WERI-Rb-1 (cell line): ENCODE results near the gene ZNF516.

Experiments
- DNase-seq: peaks from one replicate; pipeline ENCODE4 v3.0.0-alpha.2; 2020
- H3K27ac ChIP-seq: fragments of 250-450 bp; sonication (Bioruptor Pico); 2 replicates; pipeline ENCODE4 v1.5.1; 2020; ENCODE audit warnings: mild to moderate bottlenecking, moderate library complexity
- H3K27me3 ChIP-seq: fragments of 250-450 bp; sonication (Bioruptor Pico); 2 replicates; pipeline ENCODE4 v1.5.1; 2021; ENCODE audit warnings: mild to moderate bottlenecking, low read depth, moderate library complexity; ENCODE audit not compliant: insufficient read depth, severe bottlenecking
- H3K36me3 ChIP-seq: fragments of 250-450 bp; sonication (Bioruptor Pico); 2 replicates; pipeline ENCODE4 v1.5.1; 2020; ENCODE audit warnings: mild to moderate bottlenecking, moderate library complexity
- H3K4me3 ChIP-seq: 2 replicates; pipeline ENCODE4 v1.5.1; 2011; ENCODE audit warnings: low read depth, mild to moderate bottlenecking, control low read depth, low read length
- H3K9me3 ChIP-seq: fragments of 250-450 bp; sonication (Bioruptor Pico); 2 replicates; pipeline ENCODE4 v1.5.1; 2021; ENCODE audit warnings: mild to moderate bottlenecking, moderate library complexity; ENCODE audit not compliant: severe bottlenecking
- TF ChIP-seq, protein P1 (sequence below): IDR thresholded peaks from 2 replicates; pipeline ENCODE4 v1.5.1; 2011; ENCODE audit warnings: low read depth, mild to moderate bottlenecking, control low read depth, inconsistent platforms, low read length

Gene ZNF516

DNA sequence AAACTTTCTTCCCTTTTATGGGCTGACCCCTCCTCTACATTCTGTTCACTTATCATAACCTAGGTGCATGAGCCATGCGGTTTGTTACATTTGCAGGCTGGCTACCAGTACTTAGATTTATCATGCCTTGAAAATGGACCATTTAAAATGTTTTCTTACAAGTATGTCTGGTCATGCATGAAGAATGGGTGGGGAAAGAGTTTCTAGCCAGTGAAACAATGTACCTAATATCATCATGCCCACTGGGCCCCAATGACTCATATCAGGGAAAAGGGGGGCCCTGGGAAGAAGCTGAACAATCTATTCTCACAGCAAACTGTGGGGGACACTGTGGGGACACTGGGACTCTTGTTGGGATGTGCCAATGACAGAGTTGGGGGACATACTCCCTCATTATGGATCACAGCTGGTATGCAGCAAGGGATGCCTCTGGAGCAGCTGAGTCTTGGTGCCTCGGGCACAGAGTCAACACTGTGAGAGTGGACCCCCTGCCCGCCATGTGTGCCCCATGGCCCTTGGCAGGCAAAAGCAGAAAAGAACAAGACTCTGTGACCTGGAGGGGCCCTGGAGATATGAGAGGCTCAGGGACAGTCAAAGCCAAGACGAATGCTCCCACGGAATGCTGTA, 156.3 kb downstream of the ZNF516 start:
- Histone ChIP-seq H3K27ac (no peak overlapping the region), H3K27me3 (no peaks in the 10 kb centered on the region), H3K9me3 (no peaks in the 10 kb centered on the region), H3K36me3 (no peaks in the 10 kb centered on the region; the same call in 1 of the 2 replicates), H3K4me3 (no peak overlapping the region)
- TF ChIP-seq, protein P1, sequence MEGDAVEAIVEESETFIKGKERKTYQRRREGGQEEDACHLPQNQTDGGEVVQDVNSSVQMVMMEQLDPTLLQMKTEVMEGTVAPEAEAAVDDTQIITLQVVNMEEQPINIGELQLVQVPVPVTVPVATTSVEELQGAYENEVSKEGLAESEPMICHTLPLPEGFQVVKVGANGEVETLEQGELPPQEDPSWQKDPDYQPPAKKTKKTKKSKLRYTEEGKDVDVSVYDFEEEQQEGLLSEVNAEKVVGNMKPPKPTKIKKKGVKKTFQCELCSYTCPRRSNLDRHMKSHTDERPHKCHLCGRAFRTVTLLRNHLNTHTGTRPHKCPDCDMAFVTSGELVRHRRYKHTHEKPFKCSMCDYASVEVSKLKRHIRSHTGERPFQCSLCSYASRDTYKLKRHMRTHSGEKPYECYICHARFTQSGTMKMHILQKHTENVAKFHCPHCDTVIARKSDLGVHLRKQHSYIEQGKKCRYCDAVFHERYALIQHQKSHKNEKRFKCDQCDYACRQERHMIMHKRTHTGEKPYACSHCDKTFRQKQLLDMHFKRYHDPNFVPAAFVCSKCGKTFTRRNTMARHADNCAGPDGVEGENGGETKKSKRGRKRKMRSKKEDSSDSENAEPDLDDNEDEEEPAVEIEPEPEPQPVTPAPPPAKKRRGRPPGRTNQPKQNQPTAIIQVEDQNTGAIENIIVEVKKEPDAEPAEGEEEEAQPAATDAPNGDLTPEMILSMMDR, result no peak
- no peak for DNase-seq

- no peak for DNase-seq
- Histone ChIP-seq H3K27ac (no peak overlapping the region), H3K4me3 (no peak overlapping the region), H3K9me3 (no peaks in the 10 kb centered on the region), H3K36me3 (no peaks in the 10 kb centered on the region), H3K27me3 (no peaks in the 10 kb centered on the region)
- TF ChIP-seq, protein P1, result no peak
These were observed 157.0 kb downstream of the ZNF516 start for GRCh38 chr18:76338088-76338487.

DNA sequence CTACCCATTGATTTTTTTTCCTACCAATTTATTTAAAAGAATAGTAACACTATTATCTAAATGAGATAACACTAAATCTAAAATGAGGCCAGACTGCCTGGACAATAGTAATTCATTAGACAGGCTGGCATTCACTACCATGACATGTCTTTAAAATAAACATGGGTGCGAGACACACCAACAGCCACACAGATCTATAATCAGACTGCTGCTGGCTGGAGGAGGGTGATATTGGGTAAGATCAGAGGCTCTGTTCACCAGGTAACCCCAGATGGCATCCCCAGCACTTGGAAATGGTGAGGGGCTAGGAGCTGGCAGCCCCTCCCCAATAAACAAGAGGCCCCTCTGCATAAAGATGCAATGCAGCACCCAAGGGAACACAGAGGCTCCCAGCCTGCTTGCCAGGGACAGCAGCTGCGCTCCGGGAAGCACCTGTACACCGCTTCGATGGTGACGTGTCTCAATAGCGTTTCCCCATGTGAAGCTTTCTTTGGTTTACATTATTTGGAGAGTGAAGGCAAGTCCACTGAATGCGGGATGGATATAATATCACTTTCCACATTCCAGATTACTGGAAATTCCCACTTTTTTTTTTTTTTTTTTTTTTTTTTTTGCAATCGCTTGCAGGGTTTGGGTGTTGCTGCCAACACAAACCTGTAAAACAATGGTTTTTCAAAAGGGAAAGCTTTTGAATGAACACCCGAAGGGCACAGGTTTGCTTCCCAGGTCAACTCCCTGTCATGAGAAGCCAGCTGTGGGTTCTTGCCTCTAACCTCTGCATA, 159.0 kb downstream of the ZNF516 start:
- Histone ChIP-seq H3K4me3 (no peak overlapping the region), H3K9me3 (peaks cover 2% of the 10 kb centered on the region), H3K36me3 (no peaks in the 10 kb centered on the region), H3K27ac (no peak overlapping the region), H3K27me3 (no peaks in the 10 kb centered on the region)
- TF ChIP-seq, protein P1, result no peak
- DNase-seq, result no peak

- no peak for DNase-seq
- Histone ChIP-seq H3K27me3 (no peaks in the 10 kb centered on the region), H3K9me3 (peaks cover 2% of the 10 kb centered on the region), H3K27ac (no peak overlapping the region), H3K36me3 (no peaks in the 10 kb centered on the region), H3K4me3 (no peak overlapping the region)
- TF ChIP-seq, protein P1, result no peak
These were observed 166.9 kb downstream of the ZNF516 start for GRCh38 chr18:76328140-76328539.

DNA sequence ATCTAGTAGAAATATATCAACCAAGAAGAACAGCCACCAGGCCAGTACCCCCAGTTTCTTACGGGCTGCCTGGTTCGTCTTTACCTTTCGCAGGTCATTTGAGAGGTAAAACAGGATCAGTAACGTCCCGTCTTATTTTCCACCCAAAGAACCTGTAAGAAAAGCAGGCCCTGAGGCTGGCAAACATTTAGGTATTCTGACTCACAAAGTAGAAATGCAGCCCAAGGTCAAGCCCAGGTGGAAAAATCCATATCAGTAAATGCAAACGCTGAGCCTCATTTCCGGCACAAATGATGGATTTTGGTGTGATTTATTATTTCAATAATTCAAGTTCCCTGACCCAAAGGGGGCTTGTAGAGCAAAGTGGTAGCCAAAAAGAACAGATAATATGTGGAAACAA, 171.2 kb downstream of the ZNF516 start:
- H3K27ac ChIP-seq, result no peak overlapping the region
- DNase-seq, result no peak
- no peaks in the 10 kb centered on the region for H3K9me3 ChIP-seq
- TF ChIP-seq, protein P1, result no peak
- no peaks in the 10 kb centered on the region for H3K27me3 ChIP-seq
- no peak overlapping the region for H3K4me3 ChIP-seq
- H3K36me3 ChIP-seq, result no peaks in the 10 kb centered on the region

GRCh38 chr18:76322686-76323085, 172.4 kb downstream of the ZNF516 start:
- TF ChIP-seq, protein P1, result no peak
- H3K4me3 ChIP-seq, result no peak overlapping the region
- no peaks in the 10 kb centered on the region for H3K36me3 ChIP-seq
- DNase-seq, result no peak
- no peak overlapping the region for H3K27ac ChIP-seq
- H3K9me3 ChIP-seq, result no peaks in the 10 kb centered on the region
- no peaks in the 10 kb centered on the region for H3K27me3 ChIP-seq
